CD4-positive, alpha-beta T cell treated with Interleukin-12 subunit alpha and Interleukin-12 subunit beta, for 1 hour (primary cell): ENCODE measurements around the gene PRR20G.
"Not testable (repeated sequence)": the region's sequence is repeated elsewhere in the genome, so short reads cannot be mapped to it uniquely, and the experiment has no call there.

ENCODE experiments used
- DNase-seq: peaks from one replicate; pipeline ENCODE4 v3.0.0-alpha.2; 2020

The PRR20G gene

GRCh38 chr3:127296959-127297358 lies 9.1 kb upstream of the PRR20G start:
- no peak for DNase-seq

GRCh38 chr3:127296166-127296565 lies 8.3 kb upstream of the PRR20G start:
- no peak for DNase-seq

GRCh38 chr3:127293650-127294049 lies 5.8 kb upstream of the PRR20G start:
- not testable (repeated sequence) for DNase-seq

- no peak for DNase-seq
Observed at GRCh38 chr3:127291611-127292010, 3.8 kb upstream of the PRR20G start.

GRCh38 chr3:127291114-127291513 lies 3.3 kb upstream of the PRR20G start:
- DNase-seq = no peak

GRCh38 chr3:127289706-127290575 lies 2.1 kb upstream of the PRR20G start:
- no peak for DNase-seq

GRCh38 chr3:127288921-127289705 lies 1.3 kb upstream of the PRR20G start:
- DNase-seq = no peak

- DNase-seq = no peak
Observed at GRCh38 chr3:127288343-127288742, 497 bp upstream of the PRR20G start.

- no peak for DNase-seq
Observed at GRCh38 chr3:127286571-127287140, 1.2 kb downstream of the PRR20G start.

GRCh38 chr3:127284258-127284657 lies 3.6 kb downstream of the PRR20G start:
- DNase-seq = no peak

- DNase-seq = no peak
Observed at GRCh38 chr3:127277561-127277960, 10.3 kb downstream of the PRR20G start.

GRCh38 chr3:127276995-127277394 lies 10.9 kb downstream of the PRR20G start:
- DNase-seq = no peak

GRCh38 chr3:127276396-127276795 lies 11.4 kb downstream of the PRR20G start:
- no peak for DNase-seq

- no peak for DNase-seq
Observed at GRCh38 chr3:127275287-127275781, 12.5 kb downstream of the PRR20G start.

GRCh38 chr3:127274200-127274760 lies 13.6 kb downstream of the PRR20G start:
- DNase-seq = no peak

GRCh38 chr3:127273206-127273605 lies 14.6 kb downstream of the PRR20G start:
- DNase-seq = no peak

GRCh38 chr3:127266186-127266585 lies 21.7 kb downstream of the PRR20G start:
- no peak for DNase-seq

GRCh38 chr3:127265581-127265981 lies 22.3 kb downstream of the PRR20G start:
- no peak for DNase-seq

GRCh38 chr3:127264794-127265514 lies 22.9 kb downstream of the PRR20G start:
- DNase-seq = no peak

- no peak for DNase-seq
Observed at GRCh38 chr3:127264292-127264691, 23.6 kb downstream of the PRR20G start.

GRCh38 chr3:127263586-127264231 lies 24.1 kb downstream of the PRR20G start:
- DNase-seq = no peak

GRCh38 chr3:127263037-127263436 lies 24.8 kb downstream of the PRR20G start:
- no peak for DNase-seq
